PC-9 (cell line): ENCODE data around the gene ACOXL.

Experiments used
- EZH2 ChIP-seq: fragments of 200-600 bp; sonication (generic); IDR thresholded peaks from 2 replicates; pipeline ENCODE4 v1.8.0; 2017; ENCODE audit warnings: antibody characterized with exemption, low read depth
- TF ChIP-seq, protein P1 (sequence below): fragments of 200-600 bp; sonication (generic); conservative IDR thresholded peaks from 2 replicates; pipeline ENCODE4 v1.6.1; 2017; ENCODE audit warnings: mixed run types, antibody characterized with exemption, mild to moderate bottlenecking, moderate library complexity

DNA sequence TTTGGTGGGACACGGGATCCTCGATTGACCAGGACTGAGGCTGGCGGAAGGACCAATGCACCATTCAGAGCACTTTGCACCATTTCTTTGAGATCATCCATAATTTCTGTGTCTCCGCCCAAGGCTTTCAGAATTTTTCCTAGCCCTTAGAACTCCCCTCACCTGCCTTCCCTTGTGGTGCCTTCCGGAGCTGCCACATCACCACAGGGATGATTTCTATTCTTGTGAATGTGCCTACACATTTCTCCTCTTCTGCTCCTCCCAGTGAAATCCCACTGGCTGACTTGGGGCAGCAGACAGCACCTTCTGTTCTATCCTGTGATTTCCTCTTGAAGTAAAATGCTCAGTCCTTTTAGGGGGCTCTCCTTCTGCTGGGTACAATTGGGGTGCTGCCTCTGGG is 11.2 kb downstream of the ACOXL start:
- TF ChIP-seq, protein P1, sequence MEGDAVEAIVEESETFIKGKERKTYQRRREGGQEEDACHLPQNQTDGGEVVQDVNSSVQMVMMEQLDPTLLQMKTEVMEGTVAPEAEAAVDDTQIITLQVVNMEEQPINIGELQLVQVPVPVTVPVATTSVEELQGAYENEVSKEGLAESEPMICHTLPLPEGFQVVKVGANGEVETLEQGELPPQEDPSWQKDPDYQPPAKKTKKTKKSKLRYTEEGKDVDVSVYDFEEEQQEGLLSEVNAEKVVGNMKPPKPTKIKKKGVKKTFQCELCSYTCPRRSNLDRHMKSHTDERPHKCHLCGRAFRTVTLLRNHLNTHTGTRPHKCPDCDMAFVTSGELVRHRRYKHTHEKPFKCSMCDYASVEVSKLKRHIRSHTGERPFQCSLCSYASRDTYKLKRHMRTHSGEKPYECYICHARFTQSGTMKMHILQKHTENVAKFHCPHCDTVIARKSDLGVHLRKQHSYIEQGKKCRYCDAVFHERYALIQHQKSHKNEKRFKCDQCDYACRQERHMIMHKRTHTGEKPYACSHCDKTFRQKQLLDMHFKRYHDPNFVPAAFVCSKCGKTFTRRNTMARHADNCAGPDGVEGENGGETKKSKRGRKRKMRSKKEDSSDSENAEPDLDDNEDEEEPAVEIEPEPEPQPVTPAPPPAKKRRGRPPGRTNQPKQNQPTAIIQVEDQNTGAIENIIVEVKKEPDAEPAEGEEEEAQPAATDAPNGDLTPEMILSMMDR, result no peak
- no peak for TF ChIP-seq EZH2
